Naive thymus-derived CD4-positive, alpha-beta T cell (primary cell): Measurements from ENCODE around the gene EBF3. TPM values are rescaled to one million over a fixed set of nuclear protein-coding genes. Genes with fewer than 3 reads are reported as not detected.

Source experiments
- ATAC-seq: fragments of 150-1000 bp; cut with Tn5 transposase; 2 replicates; pipeline ENCODE4 v1.10.0; 2021; ENCODE audit warnings: mild to moderate bottlenecking, moderate library complexity
- CTCF ChIA-PET: fragments of 350-600 bp; sonication (Branson Sonifier 250); formaldehyde crosslinking; loops from one replicate; lab custom pipeline; 2021; ENCODE audit warnings: antibody characterized with exemption; lab: Charles Lee
- POLR2A ChIA-PET: fragments of 350-600 bp; sonication (Branson Sonifier 250); formaldehyde crosslinking; loops from one replicate; lab custom pipeline; 2021; ENCODE audit warnings: antibody characterized with exemption, inconsistent platforms; lab: Charles Lee
- DNase-seq, 9 donors: peaks; one replicate each; pipeline versions ENCODE4 v3.0.0 to v3.0.0-alpha.2; 2020 to 2022; ENCODE audit warnings: mixed read lengths in 1 of 9
- H3K27ac ChIP-seq: one replicate; pipeline ENCODE4 v1.7.0; 2013; ENCODE audit warnings: mild to moderate bottlenecking, low read depth, low read length, moderate library complexity
- H3K27me3 ChIP-seq, 2 donors: one replicate each; pipeline ENCODE4 v1.7.0; 2013; ENCODE audit warnings: low read length in 2 of 2, mild to moderate bottlenecking in 2 of 2, moderate library complexity in 2 of 2; ENCODE audit not compliant: control insufficient read depth in 2 of 2, insufficient read depth in 2 of 2
- H3K36me3 ChIP-seq, 3 experiments: 1 replicate in 2 of 3; 2 replicates in 1 of 3; pipeline ENCODE4 v1.7.0; 2013; ENCODE audit warnings: low read length in 3 of 3, mild to moderate bottlenecking in 3 of 3, moderate library complexity in 1 of 3; ENCODE audit not compliant: insufficient read depth in 3 of 3, control insufficient read depth in 2 of 3
- H3K4me1 ChIP-seq, 2 donors: one replicate each; pipeline ENCODE4 v1.7.0; 2013; ENCODE audit warnings: low read length in 2 of 2, mild to moderate bottlenecking in 2 of 2, moderate library complexity in 1 of 2; ENCODE audit not compliant: control insufficient read depth in 2 of 2, insufficient read depth in 2 of 2
- H3K4me3 ChIP-seq: 2 replicates; pipeline ENCODE4 v1.7.0; 2013; ENCODE audit warnings: mild to moderate bottlenecking, low read length
- H3K9me3 ChIP-seq, 3 experiments: 1 replicate in 2 of 3; 2 replicates in 1 of 3; pipeline ENCODE4 v1.7.0; 2013; ENCODE audit warnings: low read length in 3 of 3; ENCODE audit not compliant: control insufficient read depth in 2 of 3
- H3K27ac Mint-ChIP-seq, 9 donors: one replicate each; pipeline ENCODE4 v1.8.0; 2020 to 2022; ENCODE audit warnings: mixed read lengths in 9 of 9, mild to moderate bottlenecking in 8 of 9, moderate library complexity in 5 of 9, inconsistent platforms in 2 of 9
- H3K27me3 Mint-ChIP-seq, 5 donors: one replicate each; pipeline ENCODE4 v1.8.0; 2021 to 2022; ENCODE audit warnings: mixed read lengths in 5 of 5, mild to moderate bottlenecking in 1 of 5
- H3K36me3 Mint-ChIP-seq, 5 donors: one replicate each; pipeline ENCODE4 v1.8.0; 2020 to 2022; ENCODE audit warnings: mixed read lengths in 5 of 5, mild to moderate bottlenecking in 3 of 5, inconsistent platforms in 1 of 5
- H3K4me1 Mint-ChIP-seq, 7 donors: one replicate each; pipeline ENCODE4 v1.8.0; 2020 to 2022; ENCODE audit warnings: mixed read lengths in 7 of 7, mild to moderate bottlenecking in 3 of 7, inconsistent platforms in 1 of 7
- H3K4me3 Mint-ChIP-seq, 10 donors: one replicate each; pipeline ENCODE4 v1.8.0; 2020 to 2022; ENCODE audit warnings: mild to moderate bottlenecking in 10 of 10, mixed read lengths in 10 of 10, moderate library complexity in 6 of 10, inconsistent platforms in 2 of 10
- H3K9me3 Mint-ChIP-seq, 11 donors: one replicate each; pipeline ENCODE4 v1.8.0; 2020 to 2022; ENCODE audit warnings: mixed read lengths in 11 of 11, mild to moderate bottlenecking in 4 of 11, inconsistent platforms in 1 of 11, moderate library complexity in 1 of 11
- intact Hi-C, 2 donors: fragments of 100-400 bp; cut with micrococcal nuclease; formaldehyde crosslinking; loops; one replicate each; pipeline ENCODE4 v1.15.1; 2023
- polyA plus RNA-seq, 2 donors: library from polyadenylated mRNA; unstranded; fragments of 300-500 nt; fragmentation: Illumina TruSeq; gene quantifications; one replicate each; pipeline ENCODE4 v1.2.3, GENCODE V29; 2021
- total RNA-seq, 6 experiments: library from RNA in 5 of 6; stranded (reverse) in 5 of 6; gene quantifications; 1 replicate in 5 of 6; 2 replicates in 1 of 6; pipeline ENCODE4 v1.2.3 and lab custom pipeline; 2021 to 2026

Gene EBF3
- total and polyA plus RNA-seq, 7 experiments from 2014 or later = not detected

GRCh38 chr10:129883029-129883428, 81.0 kb downstream of the EBF3 start:
- no peaks in the 10 kb centered on the region for H3K9me3 Mint-ChIP-seq
- no peak for ATAC-seq

GRCh38 chr10:129882291-129883010, 81.6 kb downstream of the EBF3 start:
- Histone ChIP-seq H3K36me3 (no peaks in the 10 kb centered on the region), H3K4me3 (no peak overlapping the region), H3K27ac (no peak overlapping the region), H3K4me1 (no peaks in the 10 kb centered on the region), H3K9me3 (no peaks in the 10 kb centered on the region), H3K27me3 (no peaks in the 10 kb centered on the region)
- no peaks in the 10 kb centered on the region for H3K4me1 Mint-ChIP-seq
- no peak for ATAC-seq
- no peak for DNase-seq
- no peak overlapping the region for H3K4me3 Mint-ChIP-seq
- H3K9me3 Mint-ChIP-seq = no peaks in the 10 kb centered on the region
- ChIA-PET CTCF (interaction anchor here (1.0 kb wide), 1 partner anchor 8 kb away, joined by 4 read pairs; no protein-coding TSS in a partner anchor), POLR2A (no interaction called here)
- H3K27ac Mint-ChIP-seq = no peak overlapping the region
- peaks cover 0 to 3% (median 3%) of the 10 kb centered on the region in 5 donors for H3K27me3 Mint-ChIP-seq
- intact Hi-C loops = no loop called here
- no peaks in the 10 kb centered on the region for H3K36me3 Mint-ChIP-seq

More at GRCh38 chr10:129883029-129883428, 81.0 kb downstream of the EBF3 start:
- no peak overlapping the region for H3K27ac Mint-ChIP-seq
- POLR2A ChIA-PET = no interaction called here
- H3K27me3 Mint-ChIP-seq = peaks cover 0 to 3% (median 3%) of the 10 kb centered on the region in 5 donors
- CTCF ChIA-PET = no interaction called here
- H3K36me3 ChIP-seq = no peaks in the 10 kb centered on the region
- DNase-seq = no peak
- H3K4me3 ChIP-seq = no peak overlapping the region
- H3K36me3 Mint-ChIP-seq = no peaks in the 10 kb centered on the region
- H3K4me3 Mint-ChIP-seq = no peak overlapping the region
- no peaks in the 10 kb centered on the region for H3K4me1 Mint-ChIP-seq
- no peaks in the 10 kb centered on the region for H3K4me1 ChIP-seq
- H3K27me3 ChIP-seq = no peaks in the 10 kb centered on the region
- intact Hi-C loops = no loop called here
- no peak overlapping the region for H3K27ac ChIP-seq
- H3K9me3 ChIP-seq = no peaks in the 10 kb centered on the region

DNA sequence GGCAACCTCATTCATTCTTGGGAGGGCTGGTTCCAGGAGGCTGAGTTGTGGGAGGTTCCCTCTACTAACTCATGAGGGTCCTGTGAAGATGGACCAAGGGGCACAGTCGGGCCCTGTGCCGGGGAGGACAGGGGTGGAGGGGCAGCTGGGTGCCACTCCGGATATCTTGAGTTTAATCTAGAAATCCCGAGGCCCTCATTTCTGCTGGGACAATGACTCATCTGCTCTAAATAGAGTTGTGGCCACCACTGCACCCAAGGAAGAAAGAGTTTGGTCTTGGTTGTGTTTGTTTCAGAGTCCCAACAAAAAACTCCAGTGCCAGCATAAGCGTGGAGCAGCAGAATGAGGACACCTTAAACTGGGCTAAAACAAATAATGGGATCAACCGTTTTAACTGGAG, 82.4 kb downstream of the EBF3 start:
- Histone ChIP-seq H3K27ac (no peak overlapping the region), H3K27me3 (no peaks in the 10 kb centered on the region), H3K4me1 (no peaks in the 10 kb centered on the region), H3K4me3 (no peak overlapping the region), H3K9me3 (no peaks in the 10 kb centered on the region), H3K36me3 (no peaks in the 10 kb centered on the region)
- DNase-seq = no peak
- no peak for ATAC-seq
- no peaks in the 10 kb centered on the region for H3K9me3 Mint-ChIP-seq
- POLR2A ChIA-PET = no interaction called here
- peaks cover 0 to 3% (median 1%) of the 10 kb centered on the region in 5 donors for H3K27me3 Mint-ChIP-seq
- no peak overlapping the region for H3K27ac Mint-ChIP-seq
- intact Hi-C loops = no loop called here
- CTCF ChIA-PET = interaction anchor here (0.6 to 1.0 kb wide), 2 partner anchors 9 to 302 kb away, joined by 3 to 4 read pairs; no protein-coding TSS in a partner anchor
- no peaks in the 10 kb centered on the region for H3K36me3 Mint-ChIP-seq
- H3K4me1 Mint-ChIP-seq = no peaks in the 10 kb centered on the region
- no peak overlapping the region for H3K4me3 Mint-ChIP-seq

GRCh38 chr10:129880191-129880870, 83.7 kb downstream of the EBF3 start:
- ChIA-PET CTCF (no interaction called here), POLR2A (interaction anchor here (0.6 kb wide), 1 partner anchor 8 kb away, joined by 3 read pairs; no protein-coding TSS in a partner anchor)
- no peaks in the 10 kb centered on the region for H3K27me3 ChIP-seq
- no peaks in the 10 kb centered on the region for H3K4me1 Mint-ChIP-seq
- no peaks in the 10 kb centered on the region for H3K9me3 ChIP-seq
- H3K4me3 Mint-ChIP-seq = no peak overlapping the region
- DNase-seq (no peak), ATAC-seq (no peak)
- H3K27ac ChIP-seq = no peak overlapping the region
- H3K36me3 Mint-ChIP-seq = no peaks in the 10 kb centered on the region
- no peaks in the 10 kb centered on the region for H3K36me3 ChIP-seq
- intact Hi-C loops = no loop called here
- H3K9me3 Mint-ChIP-seq = no peaks in the 10 kb centered on the region
- H3K27me3 Mint-ChIP-seq = peaks cover 0 to 7% (median 3%) of the 10 kb centered on the region in 5 donors
- H3K4me1 ChIP-seq = no peaks in the 10 kb centered on the region
- H3K27ac Mint-ChIP-seq = no peak overlapping the region
- no peak overlapping the region for H3K4me3 ChIP-seq

GRCh38 chr10:129879655-129880054, 84.4 kb downstream of the EBF3 start:
- CTCF ChIA-PET = no interaction called here

DNA sequence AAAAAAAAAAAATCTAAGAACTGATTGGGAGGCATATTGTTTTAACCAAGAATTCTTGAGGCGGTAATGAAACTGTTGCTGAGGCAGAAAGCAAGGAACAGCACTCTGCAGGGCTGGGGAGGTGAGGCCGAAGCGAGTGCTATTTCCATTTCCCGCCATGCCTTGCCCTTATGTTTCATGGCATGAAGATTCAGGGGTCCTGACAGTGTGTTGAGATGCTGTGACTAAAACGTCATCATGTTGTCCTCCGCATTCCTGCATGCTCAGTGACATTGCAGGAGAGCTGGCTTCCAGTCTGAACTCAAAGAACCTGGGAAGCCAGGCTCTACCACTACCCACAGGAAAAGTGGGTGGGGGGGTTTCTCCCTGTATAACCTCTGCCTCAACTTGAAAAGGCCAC, 85.2 kb downstream of the EBF3 start:
- Histone ChIP-seq H3K27ac (no peak overlapping the region), H3K4me3 (no peak overlapping the region), H3K4me1 (no peaks in the 10 kb centered on the region), H3K36me3 (no peaks in the 10 kb centered on the region), H3K9me3 (no peaks in the 10 kb centered on the region), H3K27me3 (no peaks in the 10 kb centered on the region)
- H3K36me3 Mint-ChIP-seq = no peaks in the 10 kb centered on the region
- no peak overlapping the region for H3K27ac Mint-ChIP-seq
- ATAC-seq = no peak
- CTCF ChIA-PET = no interaction called here
- no peak overlapping the region for H3K4me3 Mint-ChIP-seq
- no peaks in the 10 kb centered on the region for H3K9me3 Mint-ChIP-seq
- DNase-seq = no peak
- H3K4me1 Mint-ChIP-seq = no peaks in the 10 kb centered on the region
- H3K27me3 Mint-ChIP-seq = peaks cover 0 to 7% (median 3%) of the 10 kb centered on the region in 5 donors
- intact Hi-C loops = no loop called here
- POLR2A ChIA-PET = no interaction called here

More at GRCh38 chr10:129879655-129880054, 84.4 kb downstream of the EBF3 start:
- Histone ChIP-seq H3K9me3 (no peaks in the 10 kb centered on the region), H3K27me3 (no peaks in the 10 kb centered on the region), H3K27ac (no peak overlapping the region), H3K36me3 (no peaks in the 10 kb centered on the region), H3K4me1 (no peaks in the 10 kb centered on the region), H3K4me3 (no peak overlapping the region)
- Mint-ChIP-seq H3K4me3 (no peak overlapping the region), H3K27ac (no peak overlapping the region), H3K36me3 (no peaks in the 10 kb centered on the region), H3K4me1 (no peaks in the 10 kb centered on the region), H3K27me3 (peaks cover 0 to 7% (median 3%) of the 10 kb centered on the region in 5 donors), H3K9me3 (no peaks in the 10 kb centered on the region)
- intact Hi-C loops = no loop called here
- POLR2A ChIA-PET = interaction anchor here (0.6 kb wide), 1 partner anchor 8 kb away, joined by 3 read pairs; no protein-coding TSS in a partner anchor
- ATAC-seq = no peak
- no peak for DNase-seq
